Calu3 (cell line): ENCODE data around the gene PACRG. TPM values are rescaled to one million over a fixed set of nuclear protein-coding genes. Genes with fewer than 3 reads are reported as not detected.

Source experiments
- BruUV-seq: library from RNA; stranded (reverse); fragments of 400-500 nt; replicated peaks from 2 replicates; lab custom pipeline; 2021; lab: Mats Ljungman, UMichigan
- CTCF ChIA-PET: fragments of 300-600 bp; sonication (Branson Sonifier 250); formaldehyde crosslinking; loops from one replicate; lab custom pipeline; 2022; ENCODE audit warnings: antibody characterized with exemption; lab: Charles Lee
- DNase-seq: peaks from one replicate; pipeline ENCODE4 v3.0.0; 2022
- H3K27ac Mint-ChIP-seq: one replicate; pipeline ENCODE4 v1.8.0; 2022; ENCODE audit warnings: mixed read lengths; ENCODE audit not compliant: unreplicated experiment
- H3K27me3 Mint-ChIP-seq: one replicate; pipeline ENCODE4 v1.8.0; 2022; ENCODE audit warnings: mixed read lengths; ENCODE audit not compliant: unreplicated experiment
- H3K36me3 Mint-ChIP-seq: one replicate; pipeline ENCODE4 v1.8.0; 2022; ENCODE audit warnings: mild to moderate bottlenecking, moderate library complexity, mixed read lengths; ENCODE audit not compliant: insufficient read depth, unreplicated experiment
- H3K4me1 Mint-ChIP-seq: one replicate; pipeline ENCODE4 v1.8.0; 2022; ENCODE audit warnings: mild to moderate bottlenecking, low read depth, mixed read lengths; ENCODE audit not compliant: unreplicated experiment
- H3K4me3 Mint-ChIP-seq: one replicate; pipeline ENCODE4 v1.8.0; 2022; ENCODE audit warnings: mild to moderate bottlenecking, low read depth, moderate library complexity, mixed read lengths; ENCODE audit not compliant: unreplicated experiment
- H3K9me3 Mint-ChIP-seq: one replicate; pipeline ENCODE4 v1.8.0; 2022; ENCODE audit warnings: low read depth, mixed read lengths; ENCODE audit not compliant: unreplicated experiment
- CTCF ChIP-seq: fragments of 200-600 bp; IDR thresholded peaks from one replicate; pipeline ENCODE4 v1.8.0; 2022; ENCODE audit warnings: antibody characterized with exemption; ENCODE audit not compliant: unreplicated experiment
- intact Hi-C: fragments of 100-400 bp; cut with micrococcal nuclease; formaldehyde crosslinking; loops from one replicate; pipeline ENCODE4 v1.10.0; 2022; ENCODE audit not compliant: unreplicated experiment
- total RNA-seq: library from RNA; stranded (reverse); gene quantifications from 2 replicates; pipeline ENCODE4 v1.2.3, GENCODE V29; 2022

Gene PACRG
- total RNA-seq, 1 experiment from 2014 or later: 1.5 TPM

GRCh38 chr6:163085861-163086623 is 358.3 kb downstream of the PACRG start:
- Mint-ChIP-seq H3K4me1 (no peaks in the 10 kb centered on the region), H3K27ac (no peak overlapping the region), H3K4me3 (no peak overlapping the region), H3K9me3 (peaks cover 8% of the 10 kb centered on the region), H3K36me3 (no peaks in the 10 kb centered on the region), H3K27me3 (peaks cover 35% of the 10 kb centered on the region)
- intact Hi-C loops: no loop called here
- CTCF ChIA-PET: no interaction called here
- BruUV-seq: no TSS peak
- TF ChIP-seq CTCF: no peak
- no peak for DNase-seq

- Mint-ChIP-seq H3K4me3 (no peak overlapping the region), H3K9me3 (peaks cover 8% of the 10 kb centered on the region), H3K36me3 (no peaks in the 10 kb centered on the region), H3K4me1 (no peaks in the 10 kb centered on the region), H3K27ac (no peak overlapping the region), H3K27me3 (peaks cover 35% of the 10 kb centered on the region)
- intact Hi-C loops: no loop called here
- no peak for TF ChIP-seq CTCF
- CTCF ChIA-PET: no interaction called here
- no peak for DNase-seq
- no TSS peak for BruUV-seq
Observed at GRCh38 chr6:163086624-163086920, 358.8 kb downstream of the PACRG start.

GRCh38 chr6:163087981-163088380 is 360.2 kb downstream of the PACRG start:
- no peak overlapping the region for H3K4me3 Mint-ChIP-seq
- CTCF ChIA-PET: no interaction called here
- DNase-seq: no peak
- BruUV-seq: no TSS peak
- peaks cover 8% of the 10 kb centered on the region for H3K9me3 Mint-ChIP-seq
- no peak overlapping the region for H3K27ac Mint-ChIP-seq
- TF ChIP-seq CTCF: no peak
- H3K4me1 Mint-ChIP-seq: no peaks in the 10 kb centered on the region
- H3K36me3 Mint-ChIP-seq: no peaks in the 10 kb centered on the region
- H3K27me3 Mint-ChIP-seq: peaks cover 35% of the 10 kb centered on the region
- intact Hi-C loops: no loop called here

- TF ChIP-seq CTCF: no peak
- CTCF ChIA-PET: no interaction called here
- no TSS peak for BruUV-seq
Observed at GRCh38 chr6:163092876-163093275, 365.1 kb downstream of the PACRG start.

More at GRCh38 chr6:163092876-163093275, 365.1 kb downstream of the PACRG start:
- no peaks in the 10 kb centered on the region for H3K4me1 Mint-ChIP-seq
- H3K9me3 Mint-ChIP-seq: peaks cover 3% of the 10 kb centered on the region
- no peak overlapping the region for H3K27ac Mint-ChIP-seq
- no peak for DNase-seq
- intact Hi-C loops: no loop called here
- no peaks in the 10 kb centered on the region for H3K36me3 Mint-ChIP-seq
- no peak overlapping the region for H3K4me3 Mint-ChIP-seq
- H3K27me3 Mint-ChIP-seq: peaks cover 12% of the 10 kb centered on the region
